ENCODE results near the gene PUS1.

Gene PUS1

DNA sequence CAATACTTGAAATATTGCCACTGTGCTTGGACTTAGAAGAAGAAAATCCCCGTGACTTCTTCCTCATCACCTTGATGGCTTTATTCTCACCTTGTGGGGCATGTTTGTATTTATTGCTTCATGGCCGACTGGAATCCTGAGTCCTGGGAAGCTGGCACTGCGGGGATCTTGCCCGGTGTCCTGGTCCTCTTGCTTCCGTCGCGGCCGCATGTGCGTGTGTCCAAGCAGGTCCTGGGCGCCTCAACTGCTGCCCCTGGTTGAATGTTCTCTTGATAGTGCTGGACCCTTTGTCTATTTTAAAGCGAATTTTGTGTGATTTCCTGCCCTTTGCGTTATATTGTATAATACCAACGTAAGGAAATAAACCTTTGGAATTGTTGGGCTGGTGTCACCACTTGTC is 6.3 kb upstream of the PUS1 start:
- Histone ChIP-seq H4K20me1 (ENCODE audit: insufficient read depth, low read length) (no peaks in the 10 kb centered on the region), H3K27me3 (ENCODE audit: insufficient read depth, low read length) (peaks cover 5% of the 10 kb centered on the region; the same call in 1 of the 2 replicates), H3K9ac (ENCODE audit: low read length) (no peak overlapping the region), H3K36me3 (ENCODE audit: insufficient read depth, low read length) (no peaks in the 10 kb centered on the region), H3K79me2 (ENCODE audit: insufficient read depth, low read length) (no peaks in the 10 kb centered on the region), H3K4me1 (ENCODE audit: insufficient read depth, low read length, severe bottlenecking) (peaks cover 18% of the 10 kb centered on the region), H2AFZ (ENCODE audit: low read length) (no peak overlapping the region), H3K4me2 (ENCODE audit: low read length) (no peak overlapping the region), H3K9me3 (ENCODE audit: low read length) (no peaks in the 10 kb centered on the region), H3K9me2 (ENCODE audit: low read depth, low read length) (no peaks in the 10 kb centered on the region), H3K27ac (ENCODE audit: low read depth, low read length, poor library complexity, severe bottlenecking) (no peak overlapping the region), H3K4me3 (ENCODE audit: low read depth, low read length, poor library complexity, severe bottlenecking) (no peak overlapping the region), H3F3A (ENCODE audit: insufficient read depth, low read length) (no peaks in the 10 kb centered on the region)
- no peak for TF ChIP-seq EZH2 (IDR thresholded peaks at IDR 0.05; ENCODE audit: borderline replicate concordance, low read length)

DNA sequence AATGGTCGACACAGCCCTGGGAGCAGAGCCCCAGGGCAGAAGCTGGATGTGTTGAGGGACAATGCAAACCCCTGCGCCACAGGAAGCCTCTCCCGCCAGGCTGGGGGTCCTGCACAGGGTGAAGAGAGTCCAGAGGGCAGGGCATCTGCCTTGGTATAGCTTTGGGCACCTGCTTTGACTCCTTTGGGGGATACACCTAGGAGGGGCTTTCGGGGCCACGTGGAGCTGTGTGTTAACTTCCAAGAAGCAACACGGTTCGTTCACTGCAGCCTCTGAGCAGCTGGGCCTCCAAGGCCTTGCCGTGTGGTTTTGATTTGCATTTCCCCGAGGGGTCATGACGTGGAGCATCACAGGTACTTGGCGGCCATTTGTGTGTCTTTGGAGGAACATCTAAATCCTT is 5.8 kb upstream of the PUS1 start:
- Histone ChIP-seq H3K9ac (ENCODE audit: low read length) (no peak overlapping the region), H3K9me3 (ENCODE audit: low read length) (no peaks in the 10 kb centered on the region)

DNA sequence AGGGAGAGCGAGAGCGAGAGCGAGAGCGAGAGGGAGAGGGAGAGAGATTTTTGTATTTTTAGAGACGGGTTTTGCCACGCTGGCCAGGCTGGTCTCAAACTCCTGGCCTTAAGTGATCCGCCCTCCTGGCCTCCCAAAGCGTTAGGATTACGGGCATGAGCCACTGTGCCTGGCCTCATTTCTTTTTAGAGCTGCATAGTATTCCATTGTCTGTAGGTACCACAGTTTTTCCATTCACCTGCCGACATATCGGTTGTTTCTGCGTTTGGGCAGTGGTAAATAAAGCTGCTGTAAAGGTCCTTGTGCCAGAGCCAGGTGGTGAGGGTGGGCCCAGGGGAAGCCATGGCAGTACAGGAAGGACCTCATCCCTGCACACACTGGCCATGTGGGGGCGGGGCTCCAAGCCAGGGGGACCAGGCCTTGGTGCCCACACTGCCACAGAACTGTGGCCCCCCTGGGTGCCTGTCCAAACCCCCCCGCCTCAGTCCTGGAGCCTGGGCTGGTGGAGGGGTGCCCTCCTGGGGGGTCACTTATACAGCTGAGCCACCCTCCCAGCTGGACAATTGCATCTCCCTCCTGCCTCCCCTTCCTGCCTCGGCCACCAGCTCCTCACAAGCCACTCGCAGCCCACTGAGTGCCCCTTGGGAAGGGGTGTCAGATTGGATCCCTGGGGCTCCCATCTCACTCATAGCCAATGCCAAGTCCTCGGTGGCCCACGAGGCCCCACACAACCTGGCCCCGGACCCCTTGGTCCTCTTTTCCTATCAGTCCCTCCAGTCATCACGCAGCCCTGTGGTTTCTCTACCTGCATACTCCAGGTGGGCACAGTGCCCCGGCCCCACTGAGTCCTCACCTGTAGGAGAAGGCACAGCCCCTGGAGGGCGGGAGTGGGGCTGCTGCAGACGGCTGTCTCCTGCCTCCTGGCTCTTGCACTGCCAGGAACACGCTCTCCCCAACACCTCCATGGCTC is 1.7 kb upstream of the PUS1 start:
- Histone ChIP-seq H3K36me3 (ENCODE audit: insufficient read depth, low read length) (peaks cover 15% of the 10 kb centered on the region), H3K4me3 (ENCODE audit: low read depth, low read length, poor library complexity, severe bottlenecking) (no peak overlapping the region), H2AFZ (ENCODE audit: low read length) (no peak overlapping the region), H3K9me3 (ENCODE audit: low read length) (no peaks in the 10 kb centered on the region), H4K20me1 (ENCODE audit: insufficient read depth, low read length) (no peaks in the 10 kb centered on the region), H3K4me1 (ENCODE audit: insufficient read depth, low read length, severe bottlenecking) (peaks cover 30% of the 10 kb centered on the region), H3K4me2 (ENCODE audit: low read length) (no peak overlapping the region), H3K9me2 (ENCODE audit: low read depth, low read length) (no peaks in the 10 kb centered on the region), H3K27ac (ENCODE audit: low read depth, low read length, poor library complexity, severe bottlenecking) (no peak overlapping the region), H3K9ac (ENCODE audit: low read length) (no peak overlapping the region), H3F3A (ENCODE audit: insufficient read depth, low read length) (no peaks in the 10 kb centered on the region), H3K79me2 (ENCODE audit: insufficient read depth, low read length) (peaks cover 8% of the 10 kb centered on the region; the same call in 1 of the 2 replicates), H3K27me3 (ENCODE audit: insufficient read depth, low read length) (peaks cover 5% of the 10 kb centered on the region; the same call in 1 of the 2 replicates)
- TF ChIP-seq, protein P1, sequence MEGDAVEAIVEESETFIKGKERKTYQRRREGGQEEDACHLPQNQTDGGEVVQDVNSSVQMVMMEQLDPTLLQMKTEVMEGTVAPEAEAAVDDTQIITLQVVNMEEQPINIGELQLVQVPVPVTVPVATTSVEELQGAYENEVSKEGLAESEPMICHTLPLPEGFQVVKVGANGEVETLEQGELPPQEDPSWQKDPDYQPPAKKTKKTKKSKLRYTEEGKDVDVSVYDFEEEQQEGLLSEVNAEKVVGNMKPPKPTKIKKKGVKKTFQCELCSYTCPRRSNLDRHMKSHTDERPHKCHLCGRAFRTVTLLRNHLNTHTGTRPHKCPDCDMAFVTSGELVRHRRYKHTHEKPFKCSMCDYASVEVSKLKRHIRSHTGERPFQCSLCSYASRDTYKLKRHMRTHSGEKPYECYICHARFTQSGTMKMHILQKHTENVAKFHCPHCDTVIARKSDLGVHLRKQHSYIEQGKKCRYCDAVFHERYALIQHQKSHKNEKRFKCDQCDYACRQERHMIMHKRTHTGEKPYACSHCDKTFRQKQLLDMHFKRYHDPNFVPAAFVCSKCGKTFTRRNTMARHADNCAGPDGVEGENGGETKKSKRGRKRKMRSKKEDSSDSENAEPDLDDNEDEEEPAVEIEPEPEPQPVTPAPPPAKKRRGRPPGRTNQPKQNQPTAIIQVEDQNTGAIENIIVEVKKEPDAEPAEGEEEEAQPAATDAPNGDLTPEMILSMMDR (IDR thresholded peaks at IDR 0.05; ENCODE audit: low read length) = no peak
- no peak for TF ChIP-seq EZH2 (IDR thresholded peaks at IDR 0.05; ENCODE audit: borderline replicate concordance, low read length)

More for the DNA sequence above, 5.8 kb upstream of the PUS1 start:
- no peaks in the 10 kb centered on the region for H3K9me2 ChIP-seq (ENCODE audit: low read depth, low read length)
- TF ChIP-seq EZH2 (IDR thresholded peaks at IDR 0.05; ENCODE audit: borderline replicate concordance, low read length) = no peak
- TF ChIP-seq, protein P1 (IDR thresholded peaks at IDR 0.05; ENCODE audit: low read length) = no peak
- no peak overlapping the region for H3K4me3 ChIP-seq (ENCODE audit: low read depth, low read length, poor library complexity, severe bottlenecking)
- H3K4me1 ChIP-seq (ENCODE audit: insufficient read depth, low read length, severe bottlenecking) = peaks cover 18% of the 10 kb centered on the region
- no peaks in the 10 kb centered on the region for H3K36me3 ChIP-seq (ENCODE audit: insufficient read depth, low read length)
- no peaks in the 10 kb centered on the region for H3K79me2 ChIP-seq (ENCODE audit: insufficient read depth, low read length)
- no peak overlapping the region for H2AFZ ChIP-seq (ENCODE audit: low read length)
- no peaks in the 10 kb centered on the region for H3F3A ChIP-seq (ENCODE audit: insufficient read depth, low read length)
- no peak overlapping the region for H3K27ac ChIP-seq (ENCODE audit: low read depth, low read length, poor library complexity, severe bottlenecking)
- H3K27me3 ChIP-seq (ENCODE audit: insufficient read depth, low read length) = peaks cover 5% of the 10 kb centered on the region; the same call in 1 of the 2 replicates
- H3K4me2 ChIP-seq (ENCODE audit: low read length) = no peak overlapping the region; the same call in 1 of the 2 replicates
- no peaks in the 10 kb centered on the region for H4K20me1 ChIP-seq (ENCODE audit: insufficient read depth, low read length)

All from OCI-LY1 (cell line).